Activated naive CD4-positive, alpha-beta T cell treated with anti-CD3 and anti-CD28 coated beads for 36 hours (primary cell): ENCODE data around the gene CRMP1. TPM values are rescaled to one million over a fixed set of nuclear protein-coding genes. Genes with fewer than 3 reads are reported as not detected.

ENCODE experiments used
- CTCF ChIA-PET: fragments of 350-600 bp; sonication (Branson Sonifier 250); formaldehyde crosslinking; loops from one replicate; lab custom pipeline; 2021; ENCODE audit warnings: antibody characterized with exemption; lab: Charles Lee
- DNase-seq: peaks from one replicate; pipeline ENCODE4 v3.0.0-alpha.2; 2020
- H3K27ac Mint-ChIP-seq: one replicate; pipeline ENCODE4 v1.8.0; 2021; ENCODE audit warnings: mild to moderate bottlenecking, mixed read lengths
- H3K27me3 Mint-ChIP-seq: one replicate; pipeline ENCODE4 v1.8.0; 2021; ENCODE audit warnings: low read depth, mixed read lengths
- H3K36me3 Mint-ChIP-seq: one replicate; pipeline ENCODE4 v1.8.0; 2021; ENCODE audit warnings: low read depth, mixed read lengths
- H3K4me1 Mint-ChIP-seq: one replicate; pipeline ENCODE4 v1.8.0; 2021; ENCODE audit warnings: low read depth, mixed read lengths
- H3K4me3 Mint-ChIP-seq: one replicate; pipeline ENCODE4 v1.8.0; 2021; ENCODE audit warnings: mild to moderate bottlenecking, moderate library complexity, mixed read lengths
- H3K9me3 Mint-ChIP-seq: one replicate; pipeline ENCODE4 v1.8.0; 2021; ENCODE audit warnings: mixed read lengths
- intact Hi-C: fragments of 100-400 bp; cut with micrococcal nuclease; formaldehyde crosslinking; loops from one replicate; pipeline ENCODE4 v1.15.1; 2023
- total RNA-seq, 2 experiments: library from RNA; stranded (reverse); gene quantifications; one replicate each; pipeline ENCODE4 v1.2.3, GENCODE V29; 2021

Gene CRMP1
- not detected for total RNA-seq

DNA sequence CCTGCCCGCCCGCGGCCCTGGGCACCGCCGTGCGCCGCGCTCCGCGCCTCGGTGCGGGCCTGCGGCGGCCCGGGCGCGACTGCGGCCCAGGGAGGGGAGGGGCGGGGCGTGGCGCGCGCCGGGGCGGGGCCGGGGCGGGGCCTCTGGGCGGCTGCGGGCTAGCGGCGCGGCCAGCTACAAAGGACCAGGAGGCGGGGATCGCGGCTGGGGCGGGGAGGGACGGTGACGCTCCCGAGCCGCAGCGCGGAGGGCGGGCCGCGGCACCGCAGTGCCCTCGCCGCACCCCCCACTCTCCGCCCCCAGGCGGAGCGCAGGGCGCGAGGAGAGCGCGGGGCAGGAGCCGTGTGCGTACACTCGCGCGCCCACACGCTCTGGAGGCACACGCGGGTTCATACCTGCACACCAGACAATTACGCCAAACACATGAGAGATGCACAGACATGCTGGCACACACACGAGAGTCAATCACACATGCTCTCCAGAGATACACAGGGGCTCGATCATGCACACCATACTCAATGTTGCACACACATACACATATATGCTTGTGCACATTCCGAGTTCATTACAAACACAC lies at the start of gene CRMP1:
Gene CRMP1 (minus strand): TSS at position 83 of the 577 bp plus-strand sequence. CDS start 117 bp downstream, outside the sequence.
- Mint-ChIP-seq H3K9me3 (peaks cover 4% of the 10 kb centered on the region), H3K27me3 (peaks cover 41% of the 10 kb centered on the region), H3K36me3 (no peaks in the 10 kb centered on the region), H3K4me1 (peaks cover 2% of the 10 kb centered on the region), H3K27ac (no peak within 1 kb of the TSS), H3K4me3 (no peak within 1 kb of the TSS)
- intact Hi-C loops = no loop called here
- CTCF ChIA-PET = no interaction called here
- no peak for DNase-seq

DNA sequence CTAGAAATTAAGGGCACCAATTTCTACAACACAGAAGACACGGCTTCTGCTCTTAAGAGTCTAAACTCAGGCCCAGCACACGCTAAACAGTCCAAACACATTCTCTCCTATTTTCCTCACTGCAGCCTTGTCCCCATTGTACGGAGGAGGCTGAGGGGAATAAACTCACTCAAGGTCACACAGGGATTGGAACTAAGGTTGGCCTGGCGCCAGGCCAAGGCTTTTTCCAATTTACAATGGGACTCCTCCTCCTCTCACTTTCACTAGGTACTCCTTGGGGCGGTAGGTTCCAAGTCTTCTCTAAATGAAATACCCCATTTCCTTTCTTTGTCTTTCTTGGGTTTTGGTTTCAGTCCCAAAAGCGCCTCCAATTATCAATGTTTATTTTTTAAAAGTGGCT lies 48.7 kb upstream of the CRMP1 start:
- peaks cover 9% of the 10 kb centered on the region for H3K9me3 Mint-ChIP-seq
- no peaks in the 10 kb centered on the region for H3K27me3 Mint-ChIP-seq
- no peaks in the 10 kb centered on the region for H3K4me1 Mint-ChIP-seq
- CTCF ChIA-PET = no interaction called here
- no peaks in the 10 kb centered on the region for H3K36me3 Mint-ChIP-seq
- intact Hi-C loops = no loop called here
- no peak overlapping the region for H3K4me3 Mint-ChIP-seq
- DNase-seq = no peak
- H3K27ac Mint-ChIP-seq = no peak overlapping the region

DNA sequence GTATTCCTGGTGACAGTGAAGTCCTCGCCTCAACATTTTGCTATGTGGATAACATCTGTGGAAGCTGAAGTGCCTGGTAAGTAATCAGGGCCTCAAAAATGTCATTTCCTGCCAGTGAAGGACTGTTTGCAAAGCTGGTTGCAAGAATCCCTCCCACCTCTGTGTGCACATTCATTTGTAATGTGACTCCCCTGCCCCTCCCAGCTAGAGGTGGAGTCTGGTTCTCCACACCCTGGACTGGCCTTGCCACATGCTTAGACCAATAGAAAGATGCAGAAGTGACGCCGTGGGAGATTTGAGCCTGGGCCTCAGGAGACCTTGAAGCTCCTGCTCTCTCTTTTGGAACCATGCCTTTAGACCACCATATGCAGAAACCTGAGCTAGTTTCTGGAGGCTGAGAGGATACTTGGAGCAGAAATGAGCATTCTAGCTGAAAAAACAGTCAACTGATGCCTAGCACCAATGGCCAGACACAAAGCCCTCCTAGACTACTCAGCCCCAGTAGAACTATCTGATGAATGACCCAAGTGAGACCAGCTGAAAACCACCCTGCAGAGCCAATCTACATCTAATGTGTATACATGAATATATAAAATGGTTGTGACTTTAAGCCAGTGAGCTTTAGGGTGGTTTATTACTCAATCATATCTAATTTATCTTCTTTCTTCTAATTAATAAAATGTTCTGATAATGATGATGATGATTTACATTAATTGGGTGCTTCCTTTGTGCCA lies 47.8 kb upstream of the CRMP1 start:
- Mint-ChIP-seq H3K27ac (no peak overlapping the region), H3K9me3 (peaks cover 9% of the 10 kb centered on the region), H3K4me1 (no peaks in the 10 kb centered on the region), H3K4me3 (no peak overlapping the region), H3K36me3 (no peaks in the 10 kb centered on the region), H3K27me3 (no peaks in the 10 kb centered on the region)
- intact Hi-C loops = no loop called here
- DNase-seq = no peak
- CTCF ChIA-PET = interaction anchor here (0.6 kb wide), 1 partner anchor 134 kb away, joined by 3 read pairs; no protein-coding TSS in a partner anchor

DNA sequence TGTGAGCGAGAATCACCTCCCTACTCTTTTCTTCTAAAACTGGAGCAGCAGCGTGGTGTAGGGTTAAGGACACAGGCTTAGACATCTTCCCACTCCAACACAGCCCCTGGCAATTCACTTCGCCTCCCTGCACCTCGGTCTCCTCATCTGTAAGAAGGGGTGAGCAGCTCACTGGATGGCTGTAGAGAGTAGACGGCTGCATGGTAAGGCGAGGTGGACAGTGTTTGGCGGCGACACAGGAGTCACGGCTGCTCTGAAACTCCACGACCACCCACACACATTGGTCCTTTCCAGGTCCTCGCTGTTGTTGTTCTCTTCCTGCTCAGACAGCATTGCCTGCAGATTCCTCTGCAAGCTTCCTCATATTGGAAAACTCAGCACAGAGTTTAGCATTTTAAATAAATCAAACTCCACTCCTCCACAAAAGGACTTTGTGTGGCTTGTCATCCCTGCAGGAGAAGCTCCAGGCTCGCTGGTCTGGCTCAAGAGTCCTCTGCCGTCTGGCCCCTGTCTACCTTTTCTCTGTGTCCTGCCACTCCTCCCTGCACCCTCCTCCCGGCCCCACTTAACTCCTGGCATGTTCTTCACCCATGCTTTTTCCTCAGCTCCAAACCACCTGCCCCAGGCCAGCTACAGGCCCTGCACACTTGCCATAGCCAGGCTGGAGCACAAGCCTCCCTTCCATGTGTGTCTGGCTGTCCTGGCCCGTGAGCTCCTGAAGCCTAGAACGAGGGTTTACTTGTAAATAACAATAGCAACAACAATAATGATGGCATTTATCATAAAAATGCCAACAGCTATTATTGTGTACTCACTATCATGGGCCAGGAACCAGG lies 41.3 kb upstream of the CRMP1 start:
- Mint-ChIP-seq H3K9me3 (no peaks in the 10 kb centered on the region), H3K4me1 (no peaks in the 10 kb centered on the region), H3K27ac (no peak overlapping the region), H3K27me3 (peaks cover 2% of the 10 kb centered on the region), H3K36me3 (no peaks in the 10 kb centered on the region), H3K4me3 (no peak overlapping the region)
- CTCF ChIA-PET = no interaction called here
- intact Hi-C loops = no loop called here
- DNase-seq = no peak

DNA sequence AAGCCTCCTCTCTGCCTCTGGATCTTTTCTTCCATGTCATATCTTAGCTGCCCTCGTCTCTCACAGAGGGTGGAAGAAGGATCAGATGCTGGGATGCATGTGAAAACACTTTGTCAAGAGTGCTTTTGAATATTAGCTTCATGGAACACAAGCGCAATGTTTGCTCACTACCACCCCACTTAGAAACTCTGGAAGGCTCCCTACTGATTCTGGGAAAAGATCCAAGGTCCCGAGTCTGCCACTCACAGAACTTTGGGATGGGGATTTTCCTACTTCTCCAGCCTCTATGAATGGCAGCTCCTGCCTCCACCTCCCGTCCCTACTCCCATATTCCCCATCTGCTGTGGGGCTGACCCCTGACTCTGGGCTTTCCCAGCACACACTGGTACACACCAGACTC lies 40.2 kb upstream of the CRMP1 start:
- Mint-ChIP-seq H3K27ac (no peak overlapping the region), H3K4me3 (no peak overlapping the region)
- CTCF ChIA-PET = no interaction called here

DNA sequence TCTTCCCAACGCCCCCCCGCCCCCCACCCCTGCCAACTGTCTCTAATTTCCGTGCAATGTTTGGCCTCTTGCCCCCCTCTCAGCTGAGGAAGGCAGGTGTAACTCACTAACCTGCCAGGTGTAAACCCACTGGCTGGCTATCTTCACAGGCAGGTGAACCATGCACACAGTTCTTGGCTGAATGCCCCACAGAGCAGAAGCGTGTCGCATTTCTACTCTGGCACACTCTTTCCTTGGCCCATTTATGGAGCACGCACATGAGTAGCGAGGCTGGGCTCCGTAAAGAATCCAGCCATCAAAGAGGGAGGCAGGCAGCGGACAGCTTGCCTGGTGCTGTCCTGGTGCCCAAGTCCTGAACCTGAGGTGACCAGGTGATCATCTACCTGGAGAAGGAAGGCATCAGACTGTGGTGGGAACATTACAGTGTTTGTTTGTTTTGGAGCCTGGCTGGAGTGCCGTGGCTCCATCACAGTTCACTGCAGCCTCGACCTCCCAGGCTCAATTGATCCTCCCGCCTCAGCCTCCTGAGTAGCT lies 39.2 kb upstream of the CRMP1 start:
- Mint-ChIP-seq H3K4me1 (no peaks in the 10 kb centered on the region), H3K4me3 (no peak overlapping the region), H3K36me3 (no peaks in the 10 kb centered on the region), H3K9me3 (no peaks in the 10 kb centered on the region), H3K27me3 (peaks cover 2% of the 10 kb centered on the region), H3K27ac (no peak overlapping the region)
- intact Hi-C loops = no loop called here
- DNase-seq = no peak
- CTCF ChIA-PET = no interaction called here

More for the DNA sequence above, 40.2 kb upstream of the CRMP1 start:
- Mint-ChIP-seq H3K9me3 (no peaks in the 10 kb centered on the region), H3K27me3 (peaks cover 2% of the 10 kb centered on the region), H3K4me1 (no peaks in the 10 kb centered on the region), H3K36me3 (no peaks in the 10 kb centered on the region)
- DNase-seq = no peak
- intact Hi-C loops = no loop called here

DNA sequence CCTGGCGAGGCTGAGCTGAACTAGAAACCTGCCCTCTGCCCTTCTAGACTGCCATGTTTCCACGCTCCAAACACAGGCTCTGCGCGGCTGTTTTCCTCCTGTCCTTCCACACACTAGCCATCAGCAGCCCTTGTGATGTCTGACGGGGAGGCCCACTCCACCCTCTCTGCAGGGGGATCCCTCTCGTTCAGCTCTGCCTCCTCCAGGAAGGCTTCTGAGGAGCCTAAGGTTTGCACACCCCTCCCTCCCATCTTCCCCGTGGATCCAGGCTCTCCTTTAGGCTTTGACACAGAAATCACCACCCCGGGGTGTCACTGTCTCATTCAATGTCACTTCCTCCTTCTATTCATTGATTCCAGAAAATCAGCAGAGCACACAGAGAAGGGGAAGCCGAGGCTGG lies 38.6 kb upstream of the CRMP1 start:
- Mint-ChIP-seq H3K4me3 (no peak overlapping the region), H3K9me3 (no peaks in the 10 kb centered on the region), H3K36me3 (no peaks in the 10 kb centered on the region), H3K27ac (no peak overlapping the region), H3K4me1 (no peaks in the 10 kb centered on the region), H3K27me3 (peaks cover 2% of the 10 kb centered on the region)
- intact Hi-C loops = no loop called here
- CTCF ChIA-PET = no interaction called here
- DNase-seq = no peak

DNA sequence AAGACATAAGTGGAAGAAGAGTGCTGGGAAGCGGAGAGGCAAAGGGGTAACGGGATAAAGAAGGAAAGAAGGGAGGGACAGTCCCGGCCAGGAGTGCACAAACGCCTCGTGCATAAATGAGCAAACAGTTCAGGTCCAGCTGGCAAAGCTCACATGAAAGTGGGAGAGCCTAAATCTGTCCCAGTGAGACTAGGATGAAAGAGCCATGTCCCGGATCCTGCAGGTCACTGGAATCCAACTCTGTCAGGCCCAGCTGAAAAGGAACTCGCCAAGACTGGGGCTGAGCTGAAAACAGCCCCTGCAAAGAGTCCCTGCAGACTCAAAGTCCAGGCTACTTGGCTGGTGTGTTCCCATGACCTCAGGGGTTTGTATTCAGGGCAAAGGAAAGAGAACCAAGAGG lies 38.0 kb upstream of the CRMP1 start:
- DNase-seq = no peak
- intact Hi-C loops = no loop called here
- Mint-ChIP-seq H3K4me1 (no peaks in the 10 kb centered on the region), H3K27me3 (peaks cover 2% of the 10 kb centered on the region), H3K36me3 (no peaks in the 10 kb centered on the region), H3K27ac (no peak overlapping the region), H3K9me3 (no peaks in the 10 kb centered on the region), H3K4me3 (no peak overlapping the region)
- CTCF ChIA-PET = no interaction called here

DNA sequence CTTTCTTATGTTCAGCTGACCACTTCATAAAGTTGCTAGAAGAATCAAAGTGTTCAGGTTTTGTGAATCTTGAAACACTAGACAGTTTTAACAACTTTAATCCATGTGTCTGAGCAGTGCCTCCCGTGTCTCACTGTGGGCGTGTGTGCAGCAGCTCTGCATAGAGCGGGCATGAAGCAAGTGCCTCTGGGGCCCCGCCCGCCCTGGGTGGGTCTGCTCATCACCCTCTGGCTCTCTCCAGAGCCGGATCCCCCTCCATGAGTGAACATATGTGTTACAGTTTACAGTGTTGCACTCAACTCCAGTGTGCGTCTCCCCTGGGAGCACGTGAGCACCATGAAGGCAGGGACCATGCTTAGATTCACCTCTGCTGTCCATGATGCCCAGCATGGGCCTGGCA lies 37.6 kb upstream of the CRMP1 start:
- H3K4me1 Mint-ChIP-seq = no peaks in the 10 kb centered on the region
- H3K4me3 Mint-ChIP-seq = no peak overlapping the region
- H3K9me3 Mint-ChIP-seq = no peaks in the 10 kb centered on the region
- peaks cover 6% of the 10 kb centered on the region for H3K27me3 Mint-ChIP-seq
- no peak for DNase-seq
- H3K27ac Mint-ChIP-seq = no peak overlapping the region
- CTCF ChIA-PET = no interaction called here
- H3K36me3 Mint-ChIP-seq = no peaks in the 10 kb centered on the region
- intact Hi-C loops = no loop called here

DNA sequence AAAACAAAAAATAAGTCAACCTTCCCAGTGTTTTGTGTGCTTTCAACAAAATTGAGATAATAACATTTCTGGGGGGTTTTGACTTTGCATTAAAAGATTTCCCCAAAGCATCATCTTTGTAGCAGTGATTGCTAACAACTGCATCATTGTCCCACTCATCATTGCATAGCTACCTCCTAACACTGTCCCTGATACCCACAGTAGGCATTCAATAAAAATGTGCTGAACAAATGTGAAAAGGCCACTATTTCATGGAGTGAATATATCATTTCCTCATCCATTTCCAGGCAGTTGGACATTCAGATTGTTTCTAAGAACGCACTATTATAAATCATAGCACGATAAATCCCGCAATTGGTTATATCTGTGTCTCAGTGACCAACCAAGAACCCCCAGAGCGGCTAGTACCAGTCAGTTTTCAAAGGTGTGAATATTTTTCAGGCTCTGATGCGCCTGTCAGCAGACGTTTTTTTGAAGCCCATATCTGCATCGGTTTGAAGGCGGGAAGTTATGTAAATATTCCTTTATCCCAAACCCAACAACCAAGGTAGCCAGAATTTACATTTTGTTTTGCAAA lies 36.0 kb upstream of the CRMP1 start:
- Mint-ChIP-seq H3K27ac (no peak overlapping the region), H3K4me3 (no peak overlapping the region), H3K36me3 (no peaks in the 10 kb centered on the region), H3K4me1 (no peaks in the 10 kb centered on the region), H3K9me3 (no peaks in the 10 kb centered on the region), H3K27me3 (peaks cover 6% of the 10 kb centered on the region)
- intact Hi-C loops = no loop called here
- no peak for DNase-seq
- CTCF ChIA-PET = no interaction called here

DNA sequence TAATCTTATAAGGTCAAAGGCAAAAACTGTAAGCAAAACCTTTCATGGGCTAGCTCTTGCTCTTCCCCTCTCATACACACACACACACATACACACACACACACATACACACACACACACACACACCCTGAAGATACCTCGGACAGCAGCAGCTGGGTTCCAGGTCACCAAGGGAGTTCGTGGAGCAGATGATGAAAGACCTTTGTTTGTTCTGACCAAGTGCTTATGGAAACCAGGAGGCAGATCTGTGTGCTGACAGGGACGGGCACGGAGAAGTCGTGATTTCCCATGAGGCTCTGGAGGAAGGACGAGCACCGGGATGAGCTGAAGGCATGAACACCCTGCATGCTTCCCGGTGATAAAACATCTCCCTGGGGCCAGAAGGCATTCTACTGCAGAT lies 35.4 kb upstream of the CRMP1 start:
- Mint-ChIP-seq H3K4me1 (no peaks in the 10 kb centered on the region), H3K4me3 (no peak overlapping the region), H3K27ac (no peak overlapping the region), H3K9me3 (no peaks in the 10 kb centered on the region), H3K27me3 (peaks cover 7% of the 10 kb centered on the region), H3K36me3 (no peaks in the 10 kb centered on the region)
- CTCF ChIA-PET = interaction anchor here (0.7 kb wide), 1 partner anchor 90 kb away, joined by 3 read pairs; the partner anchor contains the start of gene C4orf50
- intact Hi-C loops = no loop called here
- DNase-seq = no peak

DNA sequence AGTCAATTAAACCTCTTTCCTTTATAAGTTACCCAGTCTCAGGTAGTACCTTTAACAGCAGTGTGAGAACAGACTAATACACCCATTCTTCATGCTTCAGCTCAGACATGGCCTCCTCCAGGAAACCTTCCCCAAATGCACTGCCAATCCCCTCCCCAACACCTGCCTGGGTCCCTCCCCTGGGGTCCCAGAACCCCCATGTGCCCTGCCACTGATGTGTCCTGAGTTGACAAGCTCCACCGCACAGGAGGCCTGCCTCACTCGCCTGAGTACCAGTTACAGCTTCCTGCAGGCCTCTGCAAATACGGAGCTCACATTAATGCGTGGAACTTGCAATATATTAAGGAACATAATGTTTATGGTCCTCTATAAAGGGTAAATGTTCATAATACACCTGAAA lies 34.9 kb upstream of the CRMP1 start:
- Mint-ChIP-seq H3K9me3 (no peaks in the 10 kb centered on the region), H3K36me3 (no peaks in the 10 kb centered on the region), H3K4me3 (no peak overlapping the region), H3K27ac (no peak overlapping the region), H3K4me1 (no peaks in the 10 kb centered on the region), H3K27me3 (peaks cover 9% of the 10 kb centered on the region)
- CTCF ChIA-PET = interaction anchor here (0.7 kb wide), 1 partner anchor 91 kb away, joined by 3 read pairs; the partner anchor contains the start of gene C4orf50
- intact Hi-C loops = no loop called here
- no peak for DNase-seq
